Activated CD4-positive, alpha-beta T cell treated with anti-CD3 and anti-CD28 coated beads for 36 hours (primary cell): ENCODE results near the gene VAC14. TPM values are rescaled to one million over a fixed set of nuclear protein-coding genes. Genes with fewer than 3 reads are reported as not detected.

ENCODE experiments used
- ATAC-seq: fragments of 200-7000 bp; cut with Tn5 transposase; one replicate; pipeline ENCODE4 v1.10.0; 2021; ENCODE audit warnings: mild to moderate bottlenecking, moderate library complexity
- CTCF ChIA-PET: fragments of 350-600 bp; sonication (Branson Sonifier 250); formaldehyde crosslinking; loops from one replicate; lab custom pipeline; 2021; ENCODE audit warnings: antibody characterized with exemption; lab: Charles Lee
- POLR2A ChIA-PET: fragments of 350-600 bp; sonication (Branson Sonifier 250); formaldehyde crosslinking; loops from one replicate; lab custom pipeline; 2021; ENCODE audit warnings: antibody characterized with exemption, inconsistent platforms; lab: Charles Lee
- DNase-seq: peaks from one replicate; pipeline ENCODE4 v3.0.0-alpha.2; 2020
- H3K27ac Mint-ChIP-seq: one replicate; pipeline ENCODE4 v1.8.0; 2021; ENCODE audit warnings: mixed read lengths
- H3K27me3 Mint-ChIP-seq: one replicate; pipeline ENCODE4 v1.8.0; 2021; ENCODE audit warnings: mixed read lengths
- H3K36me3 Mint-ChIP-seq: one replicate; pipeline ENCODE4 v1.8.0; 2021; ENCODE audit warnings: low read depth, mixed read lengths
- H3K4me1 Mint-ChIP-seq: one replicate; pipeline ENCODE4 v1.8.0; 2021; ENCODE audit warnings: mixed read lengths
- H3K4me3 Mint-ChIP-seq: one replicate; pipeline ENCODE4 v1.8.0; 2021; ENCODE audit warnings: mild to moderate bottlenecking, moderate library complexity, mixed read lengths
- H3K9me3 Mint-ChIP-seq: one replicate; pipeline ENCODE4 v1.8.0; 2021; ENCODE audit warnings: low read depth, mixed read lengths
- intact Hi-C, 2 experiments: fragments of 100-400 bp; cut with DNase I in 1 of 2; cut with micrococcal nuclease in 1 of 2; formaldehyde crosslinking; loops; one replicate each; pipeline versions ENCODE4 v1.14.2 to v1.15.1; 2022 to 2024; cut with DNase I, micrococcal nuclease
- total RNA-seq, 2 experiments: library from RNA; stranded (reverse); gene quantifications; one replicate each; pipeline ENCODE4 v1.2.3, GENCODE V29; 2021

The VAC14 gene
- total RNA-seq, 2 experiments from 2014 or later = 24.8 to 26.2 TPM

DNA sequence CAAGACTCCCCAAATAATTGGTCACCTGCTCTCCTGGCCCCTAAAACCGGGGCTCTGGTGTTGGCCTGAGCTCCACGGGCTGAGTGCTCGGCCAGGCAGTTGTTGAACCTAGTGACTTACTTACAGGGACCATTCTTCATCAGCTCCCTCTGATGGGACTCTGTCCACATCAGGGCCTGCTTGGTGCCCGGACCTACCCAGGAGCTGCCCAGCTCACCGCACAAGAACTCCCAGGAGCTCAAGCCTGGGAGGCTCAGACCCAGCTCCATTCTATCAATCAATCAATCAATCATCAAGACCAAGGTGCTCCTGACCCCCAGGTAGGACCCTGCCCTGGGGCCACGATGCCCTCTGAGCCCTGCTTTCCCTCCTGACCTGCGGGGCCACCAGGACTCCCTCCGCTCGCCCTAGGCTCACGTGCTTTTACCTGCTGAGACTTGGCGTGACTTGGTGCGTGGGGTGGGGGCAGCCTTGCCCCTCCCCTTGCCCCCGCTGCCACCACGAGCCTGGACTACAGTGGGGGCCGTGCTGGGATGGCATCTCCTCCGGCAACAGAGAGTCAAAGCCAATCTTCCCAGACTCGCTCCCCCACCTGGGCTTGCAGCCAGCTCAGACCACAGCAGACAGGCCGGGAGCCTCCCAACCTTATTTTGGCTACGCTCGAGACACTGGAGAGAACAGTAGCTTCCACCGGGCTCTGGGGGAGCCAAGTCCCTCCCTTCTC lies 138.9 kb downstream of the VAC14 start:
- H3K27ac Mint-ChIP-seq = no peak overlapping the region
- intact Hi-C loops = no loop called here
- no peaks in the 10 kb centered on the region for H3K27me3 Mint-ChIP-seq
- DNase-seq (no peak), ATAC-seq (no peak)
- H3K4me1 Mint-ChIP-seq = no peaks in the 10 kb centered on the region
- no peaks in the 10 kb centered on the region for H3K36me3 Mint-ChIP-seq
- POLR2A ChIA-PET = no interaction called here
- H3K9me3 Mint-ChIP-seq = no peaks in the 10 kb centered on the region
- no peak overlapping the region for H3K4me3 Mint-ChIP-seq
- CTCF ChIA-PET = interaction anchor here (1.3 kb wide), 2 partner anchors 8 to 108 kb away, joined by 5 to 8 read pairs; no protein-coding TSS in a partner anchor

- POLR2A ChIA-PET = no interaction called here
- H3K9me3 Mint-ChIP-seq = no peaks in the 10 kb centered on the region
Observed at GRCh38 chr16:70661534-70661917, 139.4 kb downstream of the VAC14 start.

DNA sequence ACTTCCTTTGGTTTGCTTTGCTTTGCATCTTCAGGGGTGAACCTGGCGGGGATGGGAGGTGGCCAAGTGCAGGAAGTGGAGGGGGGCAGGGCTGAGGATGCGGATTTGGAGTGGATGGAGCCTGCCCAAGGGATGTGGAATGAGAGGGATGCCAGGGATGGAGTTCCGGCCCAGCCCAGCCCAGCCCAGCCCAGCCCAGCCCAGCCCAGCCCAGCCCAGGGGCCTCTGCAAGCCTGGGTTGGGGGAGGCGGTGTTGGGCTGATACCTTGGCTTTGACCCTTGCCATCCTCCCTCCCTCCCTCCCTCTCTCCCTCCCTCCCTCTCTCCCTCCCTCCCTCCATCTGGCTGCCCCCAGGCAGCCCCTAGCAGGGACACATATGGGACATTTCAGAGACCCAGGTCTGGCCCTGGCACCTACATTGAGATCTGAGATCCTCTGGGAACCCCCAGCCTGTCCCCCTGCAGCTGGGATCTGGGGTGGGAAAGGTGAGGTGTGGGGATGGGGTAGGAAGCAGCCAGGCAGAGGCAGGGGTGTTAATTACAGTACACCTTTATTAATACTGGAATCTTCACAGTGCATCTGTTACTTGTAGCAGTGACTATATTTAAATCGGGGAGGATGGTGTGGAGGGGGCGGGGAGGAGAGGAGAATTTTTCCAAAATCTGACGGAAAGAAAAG lies 140.1 kb downstream of the VAC14 start:
- Mint-ChIP-seq H3K4me3 (no peak overlapping the region), H3K4me1 (no peaks in the 10 kb centered on the region), H3K27ac (no peak overlapping the region), H3K27me3 (no peaks in the 10 kb centered on the region), H3K36me3 (no peaks in the 10 kb centered on the region), H3K9me3 (no peaks in the 10 kb centered on the region)
- DNase-seq (no peak), ATAC-seq (no peak)
- ChIA-PET CTCF (interaction anchor here (0.8 kb wide), 1 partner anchor 111 kb away, joined by 3 read pairs; no protein-coding TSS in a partner anchor), POLR2A (no interaction called here)
- intact Hi-C loops = no loop called here

More at GRCh38 chr16:70661534-70661917, 139.4 kb downstream of the VAC14 start:
- ATAC-seq (no peak), DNase-seq (no peak)
- Mint-ChIP-seq H3K4me1 (no peaks in the 10 kb centered on the region), H3K27me3 (no peaks in the 10 kb centered on the region), H3K27ac (no peak overlapping the region), H3K4me3 (no peak overlapping the region), H3K36me3 (no peaks in the 10 kb centered on the region)
- intact Hi-C loops = no loop called here
- CTCF ChIA-PET = no interaction called here

DNA sequence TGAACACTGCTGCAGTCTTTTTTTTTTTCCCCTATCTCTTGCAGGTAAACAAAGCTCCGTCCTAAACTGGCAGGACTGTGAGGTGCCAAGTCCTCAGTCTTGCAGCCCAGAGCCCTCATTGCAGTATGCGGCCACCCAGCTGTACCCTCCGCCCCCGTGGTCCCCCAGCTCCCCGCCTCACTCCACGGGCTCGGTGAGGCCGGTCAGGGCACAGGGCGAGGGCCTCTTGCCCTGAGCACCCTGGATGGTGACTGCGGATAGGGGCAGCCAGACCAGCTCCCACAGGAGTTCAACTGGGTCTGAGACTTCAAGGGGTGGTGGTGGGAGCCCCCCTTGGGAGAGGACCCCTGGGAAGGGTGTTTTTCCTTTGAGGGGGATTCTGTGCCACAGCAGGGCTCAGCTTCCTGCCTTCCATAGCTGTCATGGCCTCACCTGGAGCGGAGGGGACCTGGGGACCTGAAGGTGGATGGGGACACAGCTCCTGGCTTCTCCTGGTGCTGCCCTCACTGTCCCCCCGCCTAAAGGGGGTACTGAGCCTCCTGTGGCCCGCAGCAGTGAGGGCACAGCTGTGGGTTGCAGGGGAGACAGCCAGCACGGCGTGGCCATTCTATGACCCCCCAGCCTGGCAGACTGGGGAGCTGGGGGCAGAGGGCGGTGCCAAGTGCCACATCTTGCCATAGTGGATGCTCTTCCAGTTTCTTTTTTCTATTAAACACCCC lies 140.8 kb downstream of the VAC14 start:
- intact Hi-C loops = loop anchor here (10.0 kb wide), 2 partner anchors 495 to 865 kb away; no protein-coding TSS in a partner anchor
- POLR2A ChIA-PET = no interaction called here
- no peak overlapping the region for H3K27ac Mint-ChIP-seq
- ATAC-seq (no peak), DNase-seq (no peak)
- no peaks in the 10 kb centered on the region for H3K4me1 Mint-ChIP-seq
- CTCF ChIA-PET = interaction anchor here (0.6 to 0.9 kb wide), 3 partner anchors 16 to 111 kb away, joined by 3 read pairs; no protein-coding TSS in a partner anchor
- H3K27me3 Mint-ChIP-seq = no peaks in the 10 kb centered on the region
- H3K36me3 Mint-ChIP-seq = no peaks in the 10 kb centered on the region
- no peak overlapping the region for H3K4me3 Mint-ChIP-seq
- no peaks in the 10 kb centered on the region for H3K9me3 Mint-ChIP-seq

GRCh38 chr16:70659546-70659945 lies 141.4 kb downstream of the VAC14 start:
- no peak overlapping the region for H3K4me3 Mint-ChIP-seq
- H3K4me1 Mint-ChIP-seq = no peaks in the 10 kb centered on the region
- DNase-seq = no peak
- intact Hi-C loops = loop anchor here (10.0 kb wide), 2 partner anchors 495 to 865 kb away; no protein-coding TSS in a partner anchor
- H3K36me3 Mint-ChIP-seq = no peaks in the 10 kb centered on the region
- ChIA-PET POLR2A (no interaction called here), CTCF (interaction anchor here (0.6 to 0.9 kb wide), 4 partner anchors 17 to 116 kb away, joined by 3 read pairs; no protein-coding TSS in a partner anchor)
- no peaks in the 10 kb centered on the region for H3K9me3 Mint-ChIP-seq
- H3K27me3 Mint-ChIP-seq = no peaks in the 10 kb centered on the region
- no peak for ATAC-seq
- no peak overlapping the region for H3K27ac Mint-ChIP-seq

DNA sequence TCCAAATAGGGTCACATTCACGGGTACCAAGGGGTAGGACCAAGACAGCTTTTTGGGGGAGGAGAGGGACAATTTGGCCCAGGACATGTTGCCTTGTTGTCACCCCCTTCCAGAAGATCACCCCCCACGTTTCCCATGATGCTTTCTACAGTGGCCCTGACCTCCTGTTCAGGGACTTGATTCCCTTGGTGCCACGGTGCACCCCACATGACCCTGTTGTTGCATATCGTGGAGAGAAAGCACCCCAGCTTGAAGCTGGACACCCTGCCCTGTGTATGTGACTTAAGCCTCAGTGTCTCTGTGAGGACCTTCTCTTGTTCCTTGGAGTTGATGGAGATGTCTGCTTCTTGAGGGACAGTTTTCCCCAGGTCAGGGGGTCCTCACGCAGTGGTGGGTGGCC lies 142.0 kb downstream of the VAC14 start:
- CTCF ChIA-PET = interaction anchor here (0.7 to 0.9 kb wide), 2 partner anchors 17 to 117 kb away, joined by 3 read pairs; no protein-coding TSS in a partner anchor
- DNase-seq (no peak), ATAC-seq (no peak)
- H3K4me3 Mint-ChIP-seq = no peak overlapping the region
- no peaks in the 10 kb centered on the region for H3K27me3 Mint-ChIP-seq
- no peaks in the 10 kb centered on the region for H3K9me3 Mint-ChIP-seq
- H3K27ac Mint-ChIP-seq = no peak overlapping the region
- no peaks in the 10 kb centered on the region for H3K36me3 Mint-ChIP-seq
- intact Hi-C loops = loop anchor here (10.0 kb wide), 2 partner anchors 494 to 864 kb away; no protein-coding TSS in a partner anchor
- H3K4me1 Mint-ChIP-seq = peaks cover under 1% of the 10 kb centered on the region
- POLR2A ChIA-PET = interaction anchor here (0.6 kb wide), 1 partner anchor 138 kb away, joined by 3 read pairs; no protein-coding TSS in a partner anchor

DNA sequence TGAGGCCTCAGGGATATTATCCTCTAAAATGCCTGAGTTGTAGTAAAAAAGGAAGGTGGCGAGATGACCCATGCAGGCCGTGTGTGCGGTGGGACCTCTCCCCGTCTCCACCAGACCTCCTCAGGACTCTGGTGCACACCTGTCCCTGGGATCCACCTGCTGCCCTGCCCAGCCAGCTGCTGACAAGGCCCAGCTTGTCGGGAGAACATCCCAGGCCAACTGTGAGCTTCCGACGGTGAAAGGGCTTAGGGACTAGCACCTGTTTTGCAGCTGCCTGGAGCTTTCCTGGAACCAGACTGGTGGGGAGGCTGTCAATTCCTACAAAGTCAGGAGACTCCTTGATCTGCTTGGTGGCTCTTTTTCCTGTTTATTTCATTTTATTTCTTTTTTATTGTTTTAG lies 143.0 kb downstream of the VAC14 start:
- H3K9me3 Mint-ChIP-seq = no peaks in the 10 kb centered on the region
- intact Hi-C loops = loop anchor here (10.0 kb wide), 2 partner anchors 493 to 863 kb away; no protein-coding TSS in a partner anchor
- no peak overlapping the region for H3K27ac Mint-ChIP-seq
- H3K4me3 Mint-ChIP-seq = no peak overlapping the region
- no peak for ATAC-seq
- ChIA-PET CTCF (interaction anchor here (0.7 kb wide), 1 partner anchor 1215 kb away, joined by 3 read pairs; no protein-coding TSS in a partner anchor), POLR2A (no interaction called here)
- no peaks in the 10 kb centered on the region for H3K36me3 Mint-ChIP-seq
- H3K4me1 Mint-ChIP-seq = peaks cover 4% of the 10 kb centered on the region
- H3K27me3 Mint-ChIP-seq = no peaks in the 10 kb centered on the region
- no peak for DNase-seq

- ATAC-seq (no peak), DNase-seq (no peak)
- intact Hi-C loops = loop anchor here (10.0 kb wide), 2 partner anchors 492 to 862 kb away; no protein-coding TSS in a partner anchor
- no peaks in the 10 kb centered on the region for H3K27me3 Mint-ChIP-seq
- H3K4me3 Mint-ChIP-seq = no peak overlapping the region
- ChIA-PET POLR2A (no interaction called here), CTCF (no interaction called here)
- H3K27ac Mint-ChIP-seq = no peak overlapping the region
- H3K36me3 Mint-ChIP-seq = no peaks in the 10 kb centered on the region
- H3K4me1 Mint-ChIP-seq = peaks cover 4% of the 10 kb centered on the region
- no peaks in the 10 kb centered on the region for H3K9me3 Mint-ChIP-seq
Observed at GRCh38 chr16:70656712-70657263, 144.2 kb downstream of the VAC14 start.

GRCh38 chr16:70656065-70656711 lies 144.8 kb downstream of the VAC14 start:
- ChIA-PET CTCF (interaction anchor here (0.9 kb wide), 1 partner anchor 115 kb away, joined by 5 read pairs; no protein-coding TSS in a partner anchor), POLR2A (no interaction called here)
- Mint-ChIP-seq H3K4me1 (peaks cover 4% of the 10 kb centered on the region), H3K27me3 (no peaks in the 10 kb centered on the region), H3K9me3 (no peaks in the 10 kb centered on the region), H3K36me3 (no peaks in the 10 kb centered on the region), H3K4me3 (no peak overlapping the region), H3K27ac (no peak overlapping the region)
- intact Hi-C loops = loop anchor here (10.0 kb wide), 2 partner anchors 491 to 861 kb away; no protein-coding TSS in a partner anchor
- ATAC-seq = no peak
- DNase-seq = no peak
